Activated CD8-positive, alpha-beta memory T cell treated with anti-CD3 and anti-CD28 coated beads, Interleukin-2, amount 10 ng/mL, durations not matched to agents 7 days and 5 days (primary cell): ENCODE data around the gene C4orf50. TPM values are rescaled to one million over a fixed set of nuclear protein-coding genes. Genes with fewer than 3 reads are reported as not detected.

Experiments
- ATAC-seq: fragments of 150-1000 bp; cut with Tn5 transposase; one replicate; pipeline ENCODE4 v1.10.0; 2021; ENCODE audit warnings: moderate library complexity
- CTCF ChIA-PET: fragments of 350-600 bp; sonication (Branson Sonifier 250); formaldehyde crosslinking; loops from one replicate; lab custom pipeline; 2021; ENCODE audit warnings: antibody characterized with exemption; lab: Charles Lee
- DNase-seq: peaks from one replicate; pipeline ENCODE4 v3.0.0-alpha.2; 2020
- H3K27ac Mint-ChIP-seq: one replicate; pipeline ENCODE4 v1.8.0; 2021; ENCODE audit warnings: mild to moderate bottlenecking, mixed read lengths
- H3K27me3 Mint-ChIP-seq: one replicate; pipeline ENCODE4 v1.8.0; 2021; ENCODE audit warnings: mixed read lengths
- H3K36me3 Mint-ChIP-seq: one replicate; pipeline ENCODE4 v1.8.0; 2021; ENCODE audit warnings: mild to moderate bottlenecking, mixed read lengths
- H3K4me1 Mint-ChIP-seq: one replicate; pipeline ENCODE4 v1.8.0; 2021; ENCODE audit warnings: mixed read lengths
- H3K4me3 Mint-ChIP-seq: one replicate; pipeline ENCODE4 v1.8.0; 2021; ENCODE audit warnings: mild to moderate bottlenecking, moderate library complexity, mixed read lengths
- H3K9me3 Mint-ChIP-seq: one replicate; pipeline ENCODE4 v1.8.0; 2022; ENCODE audit warnings: low read depth, mixed read lengths
- total RNA-seq, 2 experiments: library from RNA; stranded (reverse); gene quantifications; one replicate each; pipeline ENCODE4 v1.2.3, GENCODE V29; 2021

C4orf50 gene
- total RNA-seq, 2 experiments from 2014 or later, result 0.82 to 1.1 TPM

GRCh38 chr4:6050551-6050950, 32.3 kb upstream of the C4orf50 start:
- CTCF ChIA-PET, result no interaction called here
- H3K27ac Mint-ChIP-seq, result no peak overlapping the region
- H3K4me1 Mint-ChIP-seq, result peaks cover 9% of the 10 kb centered on the region
- ATAC-seq (no peak), DNase-seq (no peak)
- H3K9me3 Mint-ChIP-seq, result no peaks in the 10 kb centered on the region
- H3K4me3 Mint-ChIP-seq, result no peak overlapping the region
- H3K27me3 Mint-ChIP-seq, result no peaks in the 10 kb centered on the region
- H3K36me3 Mint-ChIP-seq, result peaks cover 16% of the 10 kb centered on the region

GRCh38 chr4:6049985-6050384, 31.8 kb upstream of the C4orf50 start:
- CTCF ChIA-PET, result no interaction called here

GRCh38 chr4:6049278-6049677, 31.0 kb upstream of the C4orf50 start:
- ATAC-seq (no peak), DNase-seq (no peak)
- Mint-ChIP-seq H3K4me1 (peaks cover 18% of the 10 kb centered on the region), H3K4me3 (no peak overlapping the region), H3K36me3 (peaks cover 16% of the 10 kb centered on the region), H3K27me3 (no peaks in the 10 kb centered on the region), H3K9me3 (no peaks in the 10 kb centered on the region), H3K27ac (no peak overlapping the region)
- CTCF ChIA-PET, result interaction anchor here (1.1 kb wide), 1 partner anchor 51 kb away, joined by 3 read pairs; no protein-coding TSS in a partner anchor

More at GRCh38 chr4:6049985-6050384, 31.8 kb upstream of the C4orf50 start:
- Mint-ChIP-seq H3K4me3 (no peak overlapping the region), H3K9me3 (no peaks in the 10 kb centered on the region), H3K27me3 (no peaks in the 10 kb centered on the region), H3K27ac (no peak overlapping the region), H3K4me1 (peaks cover 12% of the 10 kb centered on the region), H3K36me3 (peaks cover 16% of the 10 kb centered on the region)
- DNase-seq (no peak), ATAC-seq (no peak)

GRCh38 chr4:6048537-6048936, 30.3 kb upstream of the C4orf50 start:
- CTCF ChIA-PET, result interaction anchor here (1.1 kb wide), 1 partner anchor 50 kb away, joined by 3 read pairs; no protein-coding TSS in a partner anchor
- H3K4me1 Mint-ChIP-seq, result peaks cover 26% of the 10 kb centered on the region
- H3K36me3 Mint-ChIP-seq, result peaks cover 10% of the 10 kb centered on the region
- no peaks in the 10 kb centered on the region for H3K9me3 Mint-ChIP-seq
- H3K27me3 Mint-ChIP-seq, result no peaks in the 10 kb centered on the region
- DNase-seq, result no peak
- H3K27ac Mint-ChIP-seq, result no peak overlapping the region
- ATAC-seq, result no peak
- H3K4me3 Mint-ChIP-seq, result no peak overlapping the region

GRCh38 chr4:6047130-6047673, 29.0 kb upstream of the C4orf50 start:
- CTCF ChIA-PET, result interaction anchor here (1.0 kb wide), 1 partner anchor 49 kb away, joined by 3 read pairs; no protein-coding TSS in a partner anchor
- H3K36me3 Mint-ChIP-seq, result peaks cover 4% of the 10 kb centered on the region
- H3K9me3 Mint-ChIP-seq, result no peaks in the 10 kb centered on the region
- H3K27me3 Mint-ChIP-seq, result no peaks in the 10 kb centered on the region
- ATAC-seq (no peak), DNase-seq (no peak)
- peaks cover 38% of the 10 kb centered on the region for H3K4me1 Mint-ChIP-seq
- no peak overlapping the region for H3K27ac Mint-ChIP-seq
- no peak overlapping the region for H3K4me3 Mint-ChIP-seq

- no peaks in the 10 kb centered on the region for H3K9me3 Mint-ChIP-seq
- peaks cover 43% of the 10 kb centered on the region for H3K4me1 Mint-ChIP-seq
- no peak overlapping the region for H3K4me3 Mint-ChIP-seq
- peaks cover 4% of the 10 kb centered on the region for H3K36me3 Mint-ChIP-seq
- no peaks in the 10 kb centered on the region for H3K27me3 Mint-ChIP-seq
- no peak overlapping the region for H3K27ac Mint-ChIP-seq
- ATAC-seq (no peak), DNase-seq (no peak)
- CTCF ChIA-PET, result interaction anchor here (0.7 to 1.0 kb wide), 2 partner anchors 48 to 89 kb away, joined by 3 read pairs; no protein-coding TSS in a partner anchor
These were observed 28.4 kb upstream of the C4orf50 start for GRCh38 chr4:6046526-6047129.

GRCh38 chr4:6044805-6045204, 26.6 kb upstream of the C4orf50 start:
- DNase-seq, result no peak
- CTCF ChIA-PET, result interaction anchor here (0.9 kb wide), 1 partner anchor 287 kb away, joined by 3 read pairs; no protein-coding TSS in a partner anchor
- Mint-ChIP-seq H3K27me3 (no peaks in the 10 kb centered on the region), H3K36me3 (peaks cover 4% of the 10 kb centered on the region), H3K4me3 (no peak overlapping the region), H3K4me1 (peaks cover 56% of the 10 kb centered on the region), H3K27ac (no peak overlapping the region), H3K9me3 (no peaks in the 10 kb centered on the region)
- no peak for ATAC-seq

GRCh38 chr4:6044276-6044675, 26.0 kb upstream of the C4orf50 start:
- Mint-ChIP-seq H3K4me1 (peaks cover 56% of the 10 kb centered on the region), H3K9me3 (no peaks in the 10 kb centered on the region), H3K4me3 (no peak overlapping the region), H3K27ac (no peak overlapping the region), H3K36me3 (no peaks in the 10 kb centered on the region), H3K27me3 (no peaks in the 10 kb centered on the region)
- CTCF ChIA-PET, result interaction anchor here (0.9 kb wide), 1 partner anchor 287 kb away, joined by 3 read pairs; no protein-coding TSS in a partner anchor
- ATAC-seq (no peak), DNase-seq (no peak)

- H3K4me3 Mint-ChIP-seq, result peak overlapping the region; percentile 12
- DNase-seq (no peak), ATAC-seq (no peak)
- H3K4me1 Mint-ChIP-seq, result peaks cover 56% of the 10 kb centered on the region
- CTCF ChIA-PET, result interaction anchor here (0.9 kb wide), 1 partner anchor 288 kb away, joined by 3 read pairs; no protein-coding TSS in a partner anchor
- H3K27ac Mint-ChIP-seq, result peak overlapping the region; percentile 45
- no peaks in the 10 kb centered on the region for H3K36me3 Mint-ChIP-seq
- no peaks in the 10 kb centered on the region for H3K9me3 Mint-ChIP-seq
- no peaks in the 10 kb centered on the region for H3K27me3 Mint-ChIP-seq
These were observed 25.6 kb upstream of the C4orf50 start for GRCh38 chr4:6043843-6044242.

GRCh38 chr4:6043188-6043587, 25.0 kb upstream of the C4orf50 start:
- no peaks in the 10 kb centered on the region for H3K27me3 Mint-ChIP-seq
- H3K4me3 Mint-ChIP-seq, result no peak overlapping the region
- H3K36me3 Mint-ChIP-seq, result peaks cover 2% of the 10 kb centered on the region
- DNase-seq, result no peak
- no peak for ATAC-seq
- H3K27ac Mint-ChIP-seq, result no peak overlapping the region
- peaks cover 50% of the 10 kb centered on the region for H3K4me1 Mint-ChIP-seq
- CTCF ChIA-PET, result interaction anchor here (0.6 to 1.5 kb wide), 2 partner anchors 24 to 287 kb away, joined by 3 read pairs; no protein-coding TSS in a partner anchor
- no peaks in the 10 kb centered on the region for H3K9me3 Mint-ChIP-seq

- Mint-ChIP-seq H3K36me3 (peaks cover 2% of the 10 kb centered on the region), H3K9me3 (no peaks in the 10 kb centered on the region), H3K27ac (peak overlapping the region; percentile 6), H3K4me1 (peaks cover 47% of the 10 kb centered on the region), H3K27me3 (no peaks in the 10 kb centered on the region), H3K4me3 (no peak overlapping the region)
- ATAC-seq (peak; percentile 64), DNase-seq (peak; percentile 57)
- CTCF ChIA-PET, result interaction anchor here (1.0 to 1.5 kb wide), 4 partner anchors 11 to 289 kb away, joined by 3 to 4 read pairs (median 4); no protein-coding TSS in a partner anchor
These were observed 24.2 kb upstream of the C4orf50 start for GRCh38 chr4:6042293-6043063.

- peak; percentile 51 for ATAC-seq
These were observed 23.6 kb upstream of the C4orf50 start for GRCh38 chr4:6041800-6042199.

GRCh38 chr4:6038711-6039110, 20.5 kb upstream of the C4orf50 start:
- ATAC-seq (no peak), DNase-seq (no peak)
- CTCF ChIA-PET, result no interaction called here
- Mint-ChIP-seq H3K27me3 (no peaks in the 10 kb centered on the region), H3K27ac (no peak overlapping the region), H3K4me1 (peaks cover 32% of the 10 kb centered on the region), H3K36me3 (peaks cover 3% of the 10 kb centered on the region), H3K4me3 (no peak overlapping the region), H3K9me3 (no peaks in the 10 kb centered on the region)

More at GRCh38 chr4:6041800-6042199, 23.6 kb upstream of the C4orf50 start:
- Mint-ChIP-seq H3K4me3 (no peak overlapping the region), H3K27ac (peak overlapping the region; percentile 59), H3K36me3 (peaks cover 2% of the 10 kb centered on the region), H3K4me1 (peaks cover 47% of the 10 kb centered on the region), H3K9me3 (no peaks in the 10 kb centered on the region), H3K27me3 (no peaks in the 10 kb centered on the region)
- CTCF ChIA-PET, result interaction anchor here (1.0 to 1.5 kb wide), 4 partner anchors 12 to 289 kb away, joined by 3 to 4 read pairs (median 4); no protein-coding TSS in a partner anchor
- no peak for DNase-seq
